Psoas muscle (tissue), 8 donors: ENCODE data around the gene SERAC1. TPM values are rescaled to one million over a fixed set of nuclear protein-coding genes. Genes with fewer than 3 reads are reported as not detected.

Source experiments
- ATAC-seq, 4 donors: fragments of 200-7000 bp; cut with Tn5 transposase; one replicate each; pipeline ENCODE4 v1.9.1; 2020; ENCODE audit warnings: moderate library complexity in 3 of 4, mild to moderate bottlenecking in 2 of 4
- DNase-seq, 2 donors: peaks; one replicate each; pipeline ENCODE4 v3.0.0-alpha.2; 2020
- H3K27ac ChIP-seq: fragments of 200-600 bp; one replicate; pipeline ENCODE4 v1.8.0; 2022
- H3K27me3 ChIP-seq, 3 donors: fragments of 200-600 bp in 1 of 3; one replicate each; pipeline versions ENCODE4 v1.6.1 to v1.8.0; 2013 to 2022; ENCODE audit warnings: low read length in 2 of 3, mild to moderate bottlenecking in 2 of 3, moderate library complexity in 1 of 3; ENCODE audit not compliant: insufficient read depth in 3 of 3
- H3K36me3 ChIP-seq, 2 donors: fragments of 200-600 bp in 1 of 2; one replicate each; pipeline versions ENCODE4 v1.6.1 to v1.8.0; 2013 to 2022; ENCODE audit warnings: low read depth in 1 of 2, mild to moderate bottlenecking in 1 of 2, moderate library complexity in 1 of 2; ENCODE audit not compliant: insufficient read depth in 1 of 2
- H3K4me1 ChIP-seq: fragments of 200-600 bp; one replicate; pipeline ENCODE4 v1.8.0; 2022
- H3K4me3 ChIP-seq: fragments of 200-600 bp; one replicate; pipeline ENCODE4 v1.8.0; 2022; ENCODE audit warnings: mild to moderate bottlenecking
- H3K9me3 ChIP-seq: fragments of 200-600 bp; one replicate; pipeline ENCODE4 v1.8.0; 2022
- CTCF ChIP-seq: fragments of 200-600 bp; IDR thresholded peaks from one replicate; pipeline ENCODE4 v1.8.0; 2022; ENCODE audit warnings: antibody characterized with exemption
- WGBS, 3 donors: extraction: QIAGEN DNeasy Blood & Tissue Kit; methylation state at CpG; one replicate each; pipeline versions ENCODE4 v1.1.6 to v1.1.7; 2013; 5-methylcytosine and 5-hydroxymethylcytosine counted together
- intact Hi-C, 2 donors: fragments of 100-400 bp; cut with DNase I; formaldehyde crosslinking; loops; one replicate each; pipeline versions ENCODE4 v1.11.0 to v1.14.2; 2022
- polyA plus RNA-seq, 3 donors: library from polyadenylated mRNA; stranded (reverse); fragments of 200-250 nt; gene quantifications; one replicate each; pipeline ENCODE4 v1.2.3, GENCODE V29; 2013
- total RNA-seq, 4 donors: library from RNA; stranded (reverse); fragmentation: NEBNext Ultra II Directional in 2 of 4; extraction: Animal tissue kit (Norgen Biotek cat#: 25700) in 2 of 4; gene quantifications; one replicate each; pipeline versions ENCODE4 v1.2.1 to v1.2.4, GENCODE V29; 2021 to 2023
- donor health status: healthy with polysubstance abuse.
- donor health status: DM: no; HTN: no; CAD: no; lungs with moderate emphysema.
- donor health status: Bipolar disorder and iron deficiency.
- donor health status: healthy.
- donor health status: DM: yes; HTN: yes; CAD: no.
- donor health status: DM: no; HTN: no; CAD: no.
- donor health status: DM: no; HTN: no; CAD: no.
- donor health status: DM: yes; HTN: yes; CAD: no.

Gene SERAC1
- total and polyA plus RNA-seq, 7 donors, result 3.9 to 11.0 (median 6.5) TPM

- no peak for ATAC-seq
- Histone ChIP-seq H3K4me1 (no peaks in the 10 kb centered on the region), H3K27me3 (no peaks in the 10 kb centered on the region), H3K9me3 (no peaks in the 10 kb centered on the region), H3K36me3 (no peaks in the 10 kb centered on the region), H3K4me3 (no peak overlapping the region), H3K27ac (no peak overlapping the region)
- 73 to 81% (median 73%) methylated on average over 3 of the region's 3 CpGs for WGBS, 3 donors
- DNase-seq, result no peak
- TF ChIP-seq CTCF, result no peak
- intact Hi-C loops, result no loop called here
Measured at GRCh38 chr6:158207422-158207788, 39.3 kb upstream of the SERAC1 start.

GRCh38 chr6:158206740-158207421, 38.8 kb upstream of the SERAC1 start:
- no peak for TF ChIP-seq CTCF
- no peak for DNase-seq
- intact Hi-C loops, result no loop called here
- Histone ChIP-seq H3K4me1 (no peaks in the 10 kb centered on the region), H3K36me3 (no peaks in the 10 kb centered on the region), H3K9me3 (no peaks in the 10 kb centered on the region), H3K27me3 (no peaks in the 10 kb centered on the region), H3K4me3 (no peak overlapping the region), H3K27ac (no peak overlapping the region)
- ATAC-seq, result no peak
- WGBS, 3 donors, result 91 to 95% (median 94%) methylated on average over 7 of the region's 7 CpGs

- WGBS, 3 donors, result 67 to 76% (median 71%) methylated on average over 13 of the region's 13 CpGs
- Histone ChIP-seq H3K4me3 (no peak overlapping the region), H3K36me3 (no peaks in the 10 kb centered on the region), H3K9me3 (no peaks in the 10 kb centered on the region), H3K27ac (no peak overlapping the region), H3K4me1 (no peaks in the 10 kb centered on the region), H3K27me3 (no peaks in the 10 kb centered on the region)
- intact Hi-C loops, result no loop called here
- no peak for DNase-seq
- no peak for TF ChIP-seq CTCF
- ATAC-seq, result no peak
Measured at GRCh38 chr6:158205169-158205944, 37.3 kb upstream of the SERAC1 start.

- ATAC-seq (no peak), DNase-seq (no peak)
- Histone ChIP-seq H3K27ac (no peak overlapping the region), H3K36me3 (no peaks in the 10 kb centered on the region), H3K27me3 (no peaks in the 10 kb centered on the region), H3K4me1 (no peaks in the 10 kb centered on the region), H3K4me3 (no peak overlapping the region), H3K9me3 (no peaks in the 10 kb centered on the region)
- no peak for TF ChIP-seq CTCF
- 74 to 81% (median 75%) methylated on average over 13 of the region's 13 CpGs for WGBS, 3 donors
- intact Hi-C loops, result no loop called here
Measured at GRCh38 chr6:158198461-158198860, 30.4 kb upstream of the SERAC1 start.
